Islet of Langerhans (tissue), 1 donor: ENCODE results near the gene SHC1.

Experiments
- FAIRE-seq: peaks from one replicate; lab custom pipeline; 2011; peaks lifted over from hg19 to GRCh38; lab: Jason Lieb, UNC

The SHC1 gene

GRCh38 chr1:154937085-154937987, 33.2 kb downstream of the SHC1 start:
- FAIRE-seq: no peak

- FAIRE-seq: no peak
Observed at GRCh38 chr1:154936555-154937084, 33.9 kb downstream of the SHC1 start, which contains the start of gene PMVK. TSS of gene PMVK (minus strand) at chr1:154936719. CDS start at chr1:154936685, 34 bp downstream.

GRCh38 chr1:154935749-154936554, 34.6 kb downstream of the SHC1 start:
- no peak for FAIRE-seq

- FAIRE-seq: no peak
Observed at GRCh38 chr1:154934358-154934948, 36.1 kb downstream of the SHC1 start.

GRCh38 chr1:154931940-154932487, 38.5 kb downstream of the SHC1 start:
- FAIRE-seq: no peak

- FAIRE-seq: no peak
Observed at GRCh38 chr1:154926201-154926600, 44.3 kb downstream of the SHC1 start.

GRCh38 chr1:154925335-154926170, 45.0 kb downstream of the SHC1 start:
- no peak for FAIRE-seq

GRCh38 chr1:154923695-154924094, 46.9 kb downstream of the SHC1 start:
- no peak for FAIRE-seq

GRCh38 chr1:154913273-154913672, 57.3 kb downstream of the SHC1 start:
- FAIRE-seq: no peak

- FAIRE-seq: no peak
Observed at GRCh38 chr1:154912755-154913154, 57.8 kb downstream of the SHC1 start.
